H1 (cell line): Measurements from ENCODE around the gene MICU1.

Source experiments
- ATF2 ChIP-seq: IDR thresholded peaks from 2 replicates; pipeline ENCODE4 v1.6.1; 2012; ENCODE audit warnings: low read length, inconsistent platforms
- CEBPB ChIP-seq: IDR thresholded peaks from 2 replicates; pipeline ENCODE4 v1.6.1; 2012; ENCODE audit warnings: low read depth, low read length
- CHD2 ChIP-seq: IDR thresholded peaks from 2 replicates; pipeline ENCODE4 v1.6.1; 2012; ENCODE audit warnings: low read length, improper control_type of control experiment
- CTCF ChIP-seq, 3 experiments: IDR thresholded peaks; 1 replicate in 2 of 3; 2 replicates in 1 of 3; pipeline versions ENCODE4 v1.5.1 to v1.6.1; 2011; ENCODE audit warnings: low read length in 3 of 3, mild to moderate bottlenecking in 3 of 3, inconsistent platforms in 2 of 3, low read depth in 1 of 3, moderate library complexity in 1 of 3; ENCODE audit not compliant: insufficient read depth in 1 of 3; ENCODE audit errors: control extremely low read depth in 1 of 3
- EZH2 ChIP-seq: fragments of 200-600 bp; sonication (generic); IDR thresholded peaks from 2 replicates; pipeline ENCODE4 v1.7.1; 2012; ENCODE audit warnings: low read depth, mild to moderate bottlenecking, moderate library complexity, low read length, inconsistent platforms; ENCODE audit not compliant: severe bottlenecking
- HDAC2 ChIP-seq, 2 experiments: fragments of 300-600 bp in 1 of 2; sonication (generic) in 1 of 2; IDR thresholded peaks; 2 replicates each; pipeline ENCODE4 v1.6.1; 2011 to 2012; ENCODE audit warnings: low read depth in 2 of 2, low read length in 2 of 2, mild to moderate bottlenecking in 2 of 2, moderate library complexity in 2 of 2, borderline replicate concordance in 1 of 2, inconsistent platforms in 1 of 2
- HDAC6 ChIP-seq: IDR thresholded peaks from one replicate; pipeline ENCODE4 v1.7.1; 2012; ENCODE audit warnings: low read depth, mild to moderate bottlenecking, inconsistent platforms, low read length, moderate library complexity
- KDM1A ChIP-seq: fragments of 200-600, 300-600 bp; sonication (generic); IDR thresholded peaks from 2 replicates; pipeline ENCODE4 v1.7.1; 2016; ENCODE audit warnings: mild to moderate bottlenecking, low read length, borderline replicate concordance
- MAX ChIP-seq: IDR thresholded peaks from 2 replicates; pipeline ENCODE4 v1.6.1; 2012; ENCODE audit warnings: inconsistent platforms
- POLR2A ChIP-seq, 2 experiments: IDR thresholded peaks; 1 replicate in 1 of 2; 2 replicates in 1 of 2; pipeline ENCODE4 v1.6.1; 2011; ENCODE audit warnings: low read depth in 2 of 2, low read length in 2 of 2, mild to moderate bottlenecking in 2 of 2; ENCODE audit errors: control extremely low read depth in 1 of 2
- POLR2AphosphoS5 ChIP-seq: IDR thresholded peaks from 2 replicates; pipeline ENCODE4 v1.6.1; 2011; ENCODE audit warnings: low read depth, low read length
- RXRA ChIP-seq: IDR thresholded peaks from 2 replicates; pipeline ENCODE4 v1.6.1; 2011; ENCODE audit warnings: low read depth, mild to moderate bottlenecking, low read length, moderate library complexity; ENCODE audit not compliant: insufficient read depth
- SIN3A ChIP-seq, 2 experiments: IDR thresholded peaks in 1 of 2; conservative IDR thresholded peaks in 1 of 2; 2 replicates each; pipeline ENCODE4 v1.6.1; 2011 to 2012; ENCODE audit warnings: low read length in 2 of 2, improper control_type of control experiment in 1 of 2, low read depth in 1 of 2, mild to moderate bottlenecking in 1 of 2

GRCh38 chr10:72449941-72450441 lies 175.9 kb downstream of the MICU1 start:
- no peak for TF ChIP-seq MAX
- TF ChIP-seq CTCF (IDR thresholded peaks at IDR 0.05; ENCODE audit: control extremely low read depth in 1 of 3, insufficient read depth in 1 of 3, low read depth in 1 of 3, low read length in 3 of 3), result no peak
- no peak for TF ChIP-seq POLR2AphosphoS5
- TF ChIP-seq CHD2, result no peak
- TF ChIP-seq HDAC2 (IDR thresholded peaks at IDR 0.05; ENCODE audit: borderline replicate concordance in 1 of 2, low read depth in 2 of 2, low read length in 2 of 2), result no peak
- no peak for TF ChIP-seq ATF2
- TF ChIP-seq HDAC6, result no peak
- no peak for TF ChIP-seq KDM1A
- no peak for TF ChIP-seq POLR2A (IDR thresholded peaks at IDR 0.05; ENCODE audit: control extremely low read depth in 1 of 2, low read depth in 2 of 2, low read length in 2 of 2)
- TF ChIP-seq RXRA, result no peak
- TF ChIP-seq SIN3A (conservative IDR thresholded peaks at IDR 0.05 in 1 of 2, IDR thresholded peaks at IDR 0.05 in 1 of 2; ENCODE audit: low read depth in 1 of 2, low read length in 2 of 2), result no peak
- TF ChIP-seq CEBPB, result no peak
- no peak for TF ChIP-seq EZH2
